ENCODE data around the gene MICALL1.
"Not testable (repeated sequence)": the region's sequence is repeated elsewhere in the genome, so short reads cannot be mapped to it uniquely, and the experiment has no call there.

The MICALL1 gene

GRCh38 chr22:37952629-37953028 is 46.5 kb downstream of the MICALL1 start:
- Mint-ChIP-seq H3K4me1 (ENCODE audit: low read depth) (peaks cover 17% of the 10 kb centered on the region), H3K4me3 (peak overlapping the region; percentile 97)

GRCh38 chr22:37953062-37953436 is 47.0 kb downstream of the MICALL1 start:
- DNase-seq (ENCODE audit: low spot score): no peak
- peaks cover 20% of the 10 kb centered on the region for H3K4me1 Mint-ChIP-seq (ENCODE audit: low read depth)
- H3K9me3 Mint-ChIP-seq: no peaks in the 10 kb centered on the region
- H3K27ac Mint-ChIP-seq: no peak overlapping the region
- peaks cover 13% of the 10 kb centered on the region for H3K27me3 Mint-ChIP-seq (ENCODE audit: low read depth)
- H3K4me3 Mint-ChIP-seq: peak overlapping the region; percentile 97
- H3K36me3 Mint-ChIP-seq (ENCODE audit: low read depth): peaks cover 20% of the 10 kb centered on the region

More at GRCh38 chr22:37952629-37953028, 46.5 kb downstream of the MICALL1 start:
- Mint-ChIP-seq H3K27me3 (ENCODE audit: low read depth) (peaks cover 13% of the 10 kb centered on the region), H3K36me3 (ENCODE audit: low read depth) (peaks cover 18% of the 10 kb centered on the region)
- H3K9me3 Mint-ChIP-seq; H3K27ac Mint-ChIP-seq; DNase-seq (ENCODE audit: low spot score): not testable (repeated sequence)

- H3K9me3 Mint-ChIP-seq: no peaks in the 10 kb centered on the region
- H3K27ac Mint-ChIP-seq: peak within 1 kb of the TSS; percentile 93
- peak; percentile 94 for DNase-seq (ENCODE audit: low spot score)
- peaks cover 23% of the 10 kb centered on the region for H3K36me3 Mint-ChIP-seq (ENCODE audit: low read depth)
- peaks cover 20% of the 10 kb centered on the region for H3K4me1 Mint-ChIP-seq (ENCODE audit: low read depth)
- H3K27me3 Mint-ChIP-seq (ENCODE audit: low read depth): peaks cover 13% of the 10 kb centered on the region
- H3K4me3 Mint-ChIP-seq: peak within 1 kb of the TSS; percentile 97
These were observed 47.5 kb downstream of the MICALL1 start, which contains the start of the genes C22orf23 and POLR2F for GRCh38 chr22:37953437-37954179. C22orf23 (minus strand) TSS chr22:37953601; CDS start chr22:37953149, 452 bp downstream. POLR2F (plus strand) TSS chr22:37953699; CDS start chr22:37953788, 89 bp downstream.

GRCh38 chr22:37954686-37955085 is 48.6 kb downstream of the MICALL1 start:
- Mint-ChIP-seq H3K4me3 (peak overlapping the region; percentile 97), H3K27me3 (ENCODE audit: low read depth) (peaks cover 13% of the 10 kb centered on the region), H3K4me1 (ENCODE audit: low read depth) (peaks cover 20% of the 10 kb centered on the region), H3K36me3 (ENCODE audit: low read depth) (peaks cover 33% of the 10 kb centered on the region), H3K9me3 (no peaks in the 10 kb centered on the region), H3K27ac (no peak overlapping the region)
- DNase-seq (ENCODE audit: low spot score): no peak

GRCh38 chr22:37955825-37956397 is 49.8 kb downstream of the MICALL1 start:
- H3K36me3 Mint-ChIP-seq (ENCODE audit: low read depth): peaks cover 41% of the 10 kb centered on the region
- peaks cover 20% of the 10 kb centered on the region for H3K4me1 Mint-ChIP-seq (ENCODE audit: low read depth)
- DNase-seq (ENCODE audit: low spot score); H3K27ac Mint-ChIP-seq; H3K9me3 Mint-ChIP-seq; H3K4me3 Mint-ChIP-seq: not testable (repeated sequence)
- peaks cover 13% of the 10 kb centered on the region for H3K27me3 Mint-ChIP-seq (ENCODE audit: low read depth)

GRCh38 chr22:37957232-37957631 is 51.1 kb downstream of the MICALL1 start:
- Mint-ChIP-seq H3K9me3 (no peaks in the 10 kb centered on the region), H3K4me1 (ENCODE audit: low read depth) (peaks cover 17% of the 10 kb centered on the region), H3K36me3 (ENCODE audit: low read depth) (peaks cover 51% of the 10 kb centered on the region), H3K4me3 (no peak overlapping the region), H3K27ac (no peak overlapping the region), H3K27me3 (ENCODE audit: low read depth) (peaks cover 6% of the 10 kb centered on the region)
- no peak for DNase-seq (ENCODE audit: low spot score)

- Mint-ChIP-seq H3K9me3 (no peaks in the 10 kb centered on the region), H3K36me3 (ENCODE audit: low read depth) (peaks cover 53% of the 10 kb centered on the region), H3K4me3 (no peak overlapping the region), H3K27ac (no peak overlapping the region), H3K27me3 (ENCODE audit: low read depth) (no peaks in the 10 kb centered on the region), H3K4me1 (ENCODE audit: low read depth) (peaks cover 9% of the 10 kb centered on the region)
- DNase-seq (ENCODE audit: low spot score): no peak
These were observed 53.2 kb downstream of the MICALL1 start for GRCh38 chr22:37959231-37959825.

GRCh38 chr22:37961062-37961461 is 55.0 kb downstream of the MICALL1 start:
- peaks cover 3% of the 10 kb centered on the region for H3K4me1 Mint-ChIP-seq (ENCODE audit: low read depth)
- no peak for DNase-seq (ENCODE audit: low spot score)
- H3K36me3 Mint-ChIP-seq (ENCODE audit: low read depth): peaks cover 49% of the 10 kb centered on the region
- no peaks in the 10 kb centered on the region for H3K27me3 Mint-ChIP-seq (ENCODE audit: low read depth)
- no peak overlapping the region for H3K27ac Mint-ChIP-seq
- H3K4me3 Mint-ChIP-seq: no peak overlapping the region
- no peaks in the 10 kb centered on the region for H3K9me3 Mint-ChIP-seq

- no peak for DNase-seq (ENCODE audit: low spot score)
- Mint-ChIP-seq H3K9me3 (no peaks in the 10 kb centered on the region), H3K27me3 (ENCODE audit: low read depth) (no peaks in the 10 kb centered on the region), H3K4me1 (ENCODE audit: low read depth) (no peaks in the 10 kb centered on the region), H3K27ac (no peak overlapping the region), H3K36me3 (ENCODE audit: low read depth) (peaks cover 24% of the 10 kb centered on the region), H3K4me3 (no peak overlapping the region)
These were observed 60.0 kb downstream of the MICALL1 start for GRCh38 chr22:37965940-37966664.

GRCh38 chr22:37967147-37967546 is 61.0 kb downstream of the MICALL1 start:
- no peak for DNase-seq (ENCODE audit: low spot score)
- no peak overlapping the region for H3K27ac Mint-ChIP-seq
- no peaks in the 10 kb centered on the region for H3K27me3 Mint-ChIP-seq (ENCODE audit: low read depth)
- no peaks in the 10 kb centered on the region for H3K9me3 Mint-ChIP-seq
- no peaks in the 10 kb centered on the region for H3K4me1 Mint-ChIP-seq (ENCODE audit: low read depth)
- peaks cover 16% of the 10 kb centered on the region for H3K36me3 Mint-ChIP-seq (ENCODE audit: low read depth)
- no peak overlapping the region for H3K4me3 Mint-ChIP-seq

GRCh38 chr22:37967637-37968451 is 61.7 kb downstream of the MICALL1 start:
- Mint-ChIP-seq H3K9me3 (no peaks in the 10 kb centered on the region), H3K27me3 (ENCODE audit: low read depth) (no peaks in the 10 kb centered on the region), H3K4me3 (no peak overlapping the region), H3K27ac (no peak overlapping the region), H3K36me3 (ENCODE audit: low read depth) (peaks cover 13% of the 10 kb centered on the region), H3K4me1 (ENCODE audit: low read depth) (no peaks in the 10 kb centered on the region)
- DNase-seq (ENCODE audit: low spot score): no peak

- Mint-ChIP-seq H3K36me3 (ENCODE audit: low read depth) (peaks cover 13% of the 10 kb centered on the region), H3K4me1 (ENCODE audit: low read depth) (no peaks in the 10 kb centered on the region), H3K27me3 (ENCODE audit: low read depth) (no peaks in the 10 kb centered on the region), H3K4me3 (no peak overlapping the region), H3K27ac (no peak overlapping the region), H3K9me3 (no peaks in the 10 kb centered on the region)
- DNase-seq (ENCODE audit: low spot score): no peak
These were observed 62.6 kb downstream of the MICALL1 start for GRCh38 chr22:37968452-37969251.

Data from T-helper 2 cell treated with Interferon-gamma antibody and Interleukin-4, amounts not matched to agents 5 μg/mL and 100 μg/mL, for 36 hours (primary cell).